ENCODE measurements around the gene PIGM.

DNA sequence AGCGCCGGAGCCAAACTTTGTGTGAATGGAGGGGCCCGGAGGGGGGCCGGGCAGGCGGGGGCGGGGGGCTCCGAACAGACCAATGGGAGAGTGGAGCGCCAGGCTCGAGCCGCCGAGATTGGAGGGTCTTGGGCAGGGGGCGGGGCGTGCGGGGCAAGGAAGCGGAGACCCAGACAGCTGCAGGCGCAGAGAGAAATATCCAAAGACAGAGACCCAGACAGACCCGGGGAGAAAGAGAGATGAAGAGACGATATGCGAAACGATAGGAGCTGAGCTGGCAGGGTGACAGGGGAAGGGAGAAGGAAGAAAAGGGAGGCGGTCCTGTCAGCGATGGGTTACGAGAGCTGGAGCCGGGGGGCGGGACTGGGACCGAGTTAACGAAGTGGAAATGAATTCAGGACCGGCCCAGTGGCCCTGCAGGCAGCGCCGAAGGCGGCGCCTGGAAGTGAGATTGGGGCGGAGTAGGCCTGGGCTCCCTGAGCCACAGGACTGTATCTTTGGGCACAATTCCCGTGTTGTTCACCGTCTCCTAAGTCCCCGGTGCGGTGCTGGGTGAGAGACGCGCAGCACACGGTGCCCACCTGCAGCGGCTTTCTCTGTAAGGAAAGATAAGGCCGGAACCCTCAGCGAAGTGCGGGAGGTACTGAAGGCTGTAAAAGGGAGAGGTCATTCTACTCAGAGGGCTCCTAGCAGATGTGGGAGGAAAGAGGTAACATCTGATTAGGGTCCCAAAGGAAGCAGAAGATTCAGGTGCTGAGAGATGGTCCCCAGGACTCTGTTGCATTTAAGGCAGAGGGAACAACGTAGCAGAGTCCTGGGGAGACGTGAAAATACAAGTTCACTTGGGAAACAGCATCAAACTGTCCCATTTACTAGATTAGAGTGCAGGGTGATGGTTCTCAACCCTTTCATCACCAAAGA, 38.7 kb upstream of the PIGM start:
- TF ChIP-seq, protein P1, sequence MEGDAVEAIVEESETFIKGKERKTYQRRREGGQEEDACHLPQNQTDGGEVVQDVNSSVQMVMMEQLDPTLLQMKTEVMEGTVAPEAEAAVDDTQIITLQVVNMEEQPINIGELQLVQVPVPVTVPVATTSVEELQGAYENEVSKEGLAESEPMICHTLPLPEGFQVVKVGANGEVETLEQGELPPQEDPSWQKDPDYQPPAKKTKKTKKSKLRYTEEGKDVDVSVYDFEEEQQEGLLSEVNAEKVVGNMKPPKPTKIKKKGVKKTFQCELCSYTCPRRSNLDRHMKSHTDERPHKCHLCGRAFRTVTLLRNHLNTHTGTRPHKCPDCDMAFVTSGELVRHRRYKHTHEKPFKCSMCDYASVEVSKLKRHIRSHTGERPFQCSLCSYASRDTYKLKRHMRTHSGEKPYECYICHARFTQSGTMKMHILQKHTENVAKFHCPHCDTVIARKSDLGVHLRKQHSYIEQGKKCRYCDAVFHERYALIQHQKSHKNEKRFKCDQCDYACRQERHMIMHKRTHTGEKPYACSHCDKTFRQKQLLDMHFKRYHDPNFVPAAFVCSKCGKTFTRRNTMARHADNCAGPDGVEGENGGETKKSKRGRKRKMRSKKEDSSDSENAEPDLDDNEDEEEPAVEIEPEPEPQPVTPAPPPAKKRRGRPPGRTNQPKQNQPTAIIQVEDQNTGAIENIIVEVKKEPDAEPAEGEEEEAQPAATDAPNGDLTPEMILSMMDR (IDR thresholded peaks at IDR 0.05), result no peak
- TF ChIP-seq POLR2A (IDR thresholded peaks at IDR 0.05), result no peak

Measured in right lobe of liver (tissue), 4 donors.